ENCODE results near the gene SORCS3. TPM values are rescaled to one million over a fixed set of nuclear protein-coding genes. Genes with fewer than 3 reads are reported as not detected.

Gene SORCS3
- total RNA-seq, 1 experiment from 2014 or later: 0.04 TPM

DNA sequence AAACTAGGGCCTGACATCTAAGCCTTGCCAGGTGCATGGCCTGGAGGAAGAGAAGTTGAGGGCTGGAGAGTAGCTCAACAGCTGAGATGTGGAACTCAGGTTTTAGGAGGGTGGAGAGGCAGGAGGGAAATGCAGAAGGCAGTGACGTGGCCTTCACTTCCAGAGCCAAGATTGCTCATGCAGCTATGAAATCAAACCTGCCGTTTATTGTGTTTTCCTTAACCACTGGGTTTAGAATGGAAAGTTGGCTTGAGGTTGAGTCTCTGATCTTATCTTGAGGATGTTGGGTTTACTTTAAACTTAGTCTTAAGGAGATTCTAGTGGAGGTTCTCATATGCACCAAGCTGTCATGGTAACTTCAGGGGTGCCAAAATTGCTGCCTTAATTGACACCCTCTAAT is 178.6 kb downstream of the SORCS3 start:
- no peak overlapping the region for H3K14ac ChIP-seq (ENCODE audit: insufficient read depth, low read length)
- H3K9ac ChIP-seq (ENCODE audit: extremely low read depth, insufficient read length, low read length): no peak overlapping the region
- no peaks in the 10 kb centered on the region for H3K27me3 ChIP-seq (ENCODE audit: insufficient read depth, low read length)
- no peak overlapping the region for H2BK120ac ChIP-seq (ENCODE audit: low read depth, low read length, poor library complexity, severe bottlenecking)
- no peak overlapping the region for H2BK12ac ChIP-seq (ENCODE audit: insufficient read length, low read depth, low read length)
- H4K20me1 ChIP-seq (ENCODE audit: control insufficient read depth, insufficient read depth, insufficient read length): no peaks in the 10 kb centered on the region
- Mint-ChIP-seq H3K27me3 (ENCODE audit: low read depth) (peaks cover 4% of the 10 kb centered on the region), H3K4me3 (no peak overlapping the region), H3K4me1 (peaks cover 4 to 7% of the 10 kb centered on the region in 2 experiments; a peak in 3 of 4 replicates), H3K9me3 (no peaks in the 10 kb centered on the region), H3K27ac (no peak overlapping the region), H3K36me3 (ENCODE audit: insufficient read depth in 1 of 3, low read depth in 3 of 3) (no peaks in the 10 kb centered on the region)
- H3K4me1 ChIP-seq (ENCODE audit: insufficient read depth, low read length): peaks cover 2% of the 10 kb centered on the region
- H2AK5ac ChIP-seq (ENCODE audit: insufficient read length, low read length): no peak overlapping the region
- H3K9me3 ChIP-seq (ENCODE audit: control insufficient read depth, low read depth, low read length): no peaks in the 10 kb centered on the region
- H2AFZ ChIP-seq (ENCODE audit: low read length): no peak overlapping the region
- H4K5ac ChIP-seq (ENCODE audit: insufficient read length, low read depth, low read length): no peak overlapping the region
- no peak overlapping the region for H3K56ac ChIP-seq (ENCODE audit: insufficient read length, low read depth, low read length)
- H2BK5ac ChIP-seq (ENCODE audit: insufficient read length, low read length): no peak overlapping the region
- H2BK20ac ChIP-seq (ENCODE audit: low read depth, low read length, poor library complexity, severe bottlenecking): no peak overlapping the region
- no peak overlapping the region for H3K27ac ChIP-seq (ENCODE audit: insufficient read length, low read depth, low read length)
- no CpG with 5 or more reads among the region's 2 CpGs for WGBS (ENCODE audit: extremely low coverage, insufficient read length, low lambda C conversion rate)
- H2BK15ac ChIP-seq (ENCODE audit: low read depth, low read length): no peak overlapping the region
- H3K79me1 ChIP-seq (ENCODE audit: insufficient read depth, low read depth, low read length, poor library complexity, severe bottlenecking): no peaks in the 10 kb centered on the region
- H3K4ac ChIP-seq (ENCODE audit: low read depth, low read length): no peak overlapping the region
- no peaks in the 10 kb centered on the region for H3K23me2 ChIP-seq (ENCODE audit: insufficient read length, low read depth, low read length, poor library complexity, severe bottlenecking)
- H4K91ac ChIP-seq (ENCODE audit: insufficient read length, low read depth, low read length): no peak overlapping the region
- H4K8ac ChIP-seq (replicated peaks; ENCODE audit: insufficient read length, low read depth, low read length): no peak overlapping the region
- no peak for DNase-seq
- H3K23ac ChIP-seq (ENCODE audit: insufficient read length, low read depth, low read length): no peak overlapping the region
- TF ChIP-seq, protein P1, sequence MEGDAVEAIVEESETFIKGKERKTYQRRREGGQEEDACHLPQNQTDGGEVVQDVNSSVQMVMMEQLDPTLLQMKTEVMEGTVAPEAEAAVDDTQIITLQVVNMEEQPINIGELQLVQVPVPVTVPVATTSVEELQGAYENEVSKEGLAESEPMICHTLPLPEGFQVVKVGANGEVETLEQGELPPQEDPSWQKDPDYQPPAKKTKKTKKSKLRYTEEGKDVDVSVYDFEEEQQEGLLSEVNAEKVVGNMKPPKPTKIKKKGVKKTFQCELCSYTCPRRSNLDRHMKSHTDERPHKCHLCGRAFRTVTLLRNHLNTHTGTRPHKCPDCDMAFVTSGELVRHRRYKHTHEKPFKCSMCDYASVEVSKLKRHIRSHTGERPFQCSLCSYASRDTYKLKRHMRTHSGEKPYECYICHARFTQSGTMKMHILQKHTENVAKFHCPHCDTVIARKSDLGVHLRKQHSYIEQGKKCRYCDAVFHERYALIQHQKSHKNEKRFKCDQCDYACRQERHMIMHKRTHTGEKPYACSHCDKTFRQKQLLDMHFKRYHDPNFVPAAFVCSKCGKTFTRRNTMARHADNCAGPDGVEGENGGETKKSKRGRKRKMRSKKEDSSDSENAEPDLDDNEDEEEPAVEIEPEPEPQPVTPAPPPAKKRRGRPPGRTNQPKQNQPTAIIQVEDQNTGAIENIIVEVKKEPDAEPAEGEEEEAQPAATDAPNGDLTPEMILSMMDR (conservative IDR thresholded peaks at IDR 0.05): no peak
- no peak overlapping the region for H3T11ph ChIP-seq (ENCODE audit: low read length)
- no peaks in the 10 kb centered on the region for H3K79me2 ChIP-seq (ENCODE audit: insufficient read depth, low read length)
- no peak overlapping the region for H3K4me2 ChIP-seq (ENCODE audit: insufficient read depth, insufficient read length, low read length)
- H3K18ac ChIP-seq (ENCODE audit: insufficient read length, low read depth, low read length): no peak overlapping the region

All from H9 (cell line).